KBM-7 (cell line): Measurements from ENCODE around the gene ATP10B.
A peak's percentile ranks its signal among the peaks of the same experiment; 100 is the strongest.

Experiments
- DNase-seq: peaks from one replicate; pipeline ENCODE4 v3.0.0-alpha.2; 2015
- in situ Hi-C: fragments of 300-500 bp; cut with MboI; formaldehyde crosslinking; loops from 2 replicates; pipeline ENCODE4 v1.14.3; 2020; ENCODE audit warnings: low sequenced_read_pairs, low pct_unique_long_range_greater_than_20kb, mixed read lengths

Gene ATP10B

GRCh38 chr5:160651692-160652645 is 200.0 kb downstream of the ATP10B start:
- in situ Hi-C loops = no loop called here
- no peak for DNase-seq

- peak; percentile 26 for DNase-seq
- in situ Hi-C loops = no loop called here
Measured at GRCh38 chr5:160649304-160649703, 202.7 kb downstream of the ATP10B start.

GRCh38 chr5:160646033-160646432 is 206.0 kb downstream of the ATP10B start:
- in situ Hi-C loops = no loop called here
- no peak for DNase-seq

- in situ Hi-C loops = no loop called here
- peak; percentile 48 for DNase-seq
Measured at GRCh38 chr5:160643616-160644240, 208.3 kb downstream of the ATP10B start.

GRCh38 chr5:160641405-160641804 is 210.6 kb downstream of the ATP10B start:
- no peak for DNase-seq
- in situ Hi-C loops = no loop called here

- peak; percentile 25 for DNase-seq
- in situ Hi-C loops = no loop called here
Measured at GRCh38 chr5:160640406-160640805, 211.6 kb downstream of the ATP10B start.

GRCh38 chr5:160638161-160638742 is 213.8 kb downstream of the ATP10B start:
- in situ Hi-C loops = no loop called here
- DNase-seq = no peak

GRCh38 chr5:160637357-160638090 is 214.5 kb downstream of the ATP10B start:
- in situ Hi-C loops = no loop called here
- DNase-seq = no peak

- in situ Hi-C loops = no loop called here
- DNase-seq = no peak
Measured at GRCh38 chr5:160635663-160636062, 216.3 kb downstream of the ATP10B start.

- DNase-seq = no peak
- in situ Hi-C loops = no loop called here
Measured at GRCh38 chr5:160635046-160635445, 217.0 kb downstream of the ATP10B start.

GRCh38 chr5:160629003-160629402 is 223.0 kb downstream of the ATP10B start:
- no peak for DNase-seq

GRCh38 chr5:160628619-160628968 is 223.4 kb downstream of the ATP10B start:
- in situ Hi-C loops = no loop called here
- no peak for DNase-seq

More at GRCh38 chr5:160629003-160629402, 223.0 kb downstream of the ATP10B start:
- in situ Hi-C loops = no loop called here

- in situ Hi-C loops = no loop called here
- DNase-seq = no peak
Measured at GRCh38 chr5:160627921-160628618, 223.9 kb downstream of the ATP10B start.

GRCh38 chr5:160626322-160626721 is 225.7 kb downstream of the ATP10B start:
- in situ Hi-C loops = no loop called here
- DNase-seq = no peak

- in situ Hi-C loops = no loop called here
- DNase-seq = no peak
Measured at GRCh38 chr5:160621526-160621925, 230.5 kb downstream of the ATP10B start.

- in situ Hi-C loops = no loop called here
- no peak for DNase-seq
Measured at GRCh38 chr5:160620401-160620800, 231.6 kb downstream of the ATP10B start.

GRCh38 chr5:160619381-160619780 is 232.6 kb downstream of the ATP10B start:
- in situ Hi-C loops = no loop called here
- no peak for DNase-seq

- in situ Hi-C loops = no loop called here
- DNase-seq = peak; percentile 8
Measured at GRCh38 chr5:160618286-160618685, 233.7 kb downstream of the ATP10B start.
